Thoracic aorta (tissue), 2 donors: ENCODE results near the gene KCNC4. TPM values are rescaled to one million over a fixed set of nuclear protein-coding genes. Genes with fewer than 3 reads are reported as not detected.

Experiments used
- ATAC-seq: fragments of 150-250 bp; one replicate; pipeline ENCODE4 v1.8.0; 2017; ENCODE audit warnings: low read depth; ENCODE audit not compliant: insufficient number of reproducible peaks, low FRiP score
- DNase-seq: peaks from one replicate; pipeline ENCODE4 v3.0.0-alpha.2; 2020; ENCODE audit warnings: low spot score
- H3K27ac ChIP-seq, 2 donors: fragments of 200-600 bp; sonication (generic); 1 replicate in 1 of 2; 2 replicates in 1 of 2; pipeline ENCODE4 v1.5.1; 2016; ENCODE audit warnings: mild to moderate bottlenecking in 2 of 2, moderate library complexity in 2 of 2
- H3K27me3 ChIP-seq: fragments of 200-600 bp; sonication (generic); replicated peaks from 2 replicates; pipeline ENCODE4 v1.6.0; 2016; ENCODE audit warnings: mild to moderate bottlenecking; ENCODE audit not compliant: insufficient read depth
- H3K36me3 ChIP-seq: fragments of 200-600 bp; sonication (generic); one replicate; pipeline ENCODE4 v1.5.1; 2016
- H3K4me1 ChIP-seq, 2 donors: fragments of 200-600 bp; sonication (generic); 1 replicate in 1 of 2; 2 replicates in 1 of 2; pipeline versions ENCODE4 v1.5.1 to v1.6.0; 2016; ENCODE audit warnings: low read depth in 2 of 2, mild to moderate bottlenecking in 1 of 2; ENCODE audit not compliant: control insufficient read depth in 1 of 2
- H3K4me3 ChIP-seq: fragments of 200-600 bp; sonication (generic); 2 replicates; pipeline ENCODE4 v1.5.1; 2016; ENCODE audit warnings: mild to moderate bottlenecking
- H3K9me3 ChIP-seq: fragments of 200-600 bp; sonication (generic); 2 replicates; pipeline ENCODE4 v1.5.1; 2016
- total RNA-seq, 2 donors: library from RNA; depleted of rRNA; stranded (reverse); fragments of >200 nt; gene quantifications; one replicate each; pipeline versions ENCODE4 v1.1.0 to v1.2.3, GENCODE V29; 2016
- TF ChIP-seq, protein P1 (sequence below): fragments of 200-600 bp; sonication (generic); IDR thresholded peaks from one replicate; pipeline ENCODE4 v1.5.1; 2019; ENCODE audit warnings: antibody characterized with exemption

KCNC4 gene
- total RNA-seq, 2 donors from 2014 or later, result 12.7 to 17.6 TPM

DNA sequence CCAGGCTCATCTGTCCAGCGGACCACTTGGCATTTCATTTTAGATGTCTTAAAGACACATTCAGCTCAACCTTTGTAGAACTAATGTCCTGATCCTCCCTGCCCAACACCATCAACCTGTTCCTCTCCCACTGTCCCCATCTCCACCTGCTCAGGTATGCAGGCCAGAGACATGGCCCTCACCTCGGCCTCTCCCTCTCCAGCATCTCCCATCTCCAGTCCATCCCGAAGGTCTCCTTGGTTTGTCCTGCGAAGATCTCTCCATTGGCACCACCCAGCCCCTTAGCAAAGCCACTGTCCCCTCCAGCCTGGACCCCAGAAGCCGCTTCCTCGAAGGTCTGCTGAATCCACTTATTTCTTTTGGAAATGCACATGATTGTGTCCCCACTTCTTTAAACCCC, 20.9 kb upstream of the KCNC4 start:
- Histone ChIP-seq H3K27ac (peak overlapping the region; percentile 73 to 94), H3K27me3 (no peaks in the 10 kb centered on the region), H3K9me3 (no peaks in the 10 kb centered on the region), H3K36me3 (no peaks in the 10 kb centered on the region), H3K4me1 (peaks cover 20 to 51% of the 10 kb centered on the region in 2 donors), H3K4me3 (no peak overlapping the region)
- DNase-seq (no peak), ATAC-seq (no peak)
- TF ChIP-seq, protein P1, sequence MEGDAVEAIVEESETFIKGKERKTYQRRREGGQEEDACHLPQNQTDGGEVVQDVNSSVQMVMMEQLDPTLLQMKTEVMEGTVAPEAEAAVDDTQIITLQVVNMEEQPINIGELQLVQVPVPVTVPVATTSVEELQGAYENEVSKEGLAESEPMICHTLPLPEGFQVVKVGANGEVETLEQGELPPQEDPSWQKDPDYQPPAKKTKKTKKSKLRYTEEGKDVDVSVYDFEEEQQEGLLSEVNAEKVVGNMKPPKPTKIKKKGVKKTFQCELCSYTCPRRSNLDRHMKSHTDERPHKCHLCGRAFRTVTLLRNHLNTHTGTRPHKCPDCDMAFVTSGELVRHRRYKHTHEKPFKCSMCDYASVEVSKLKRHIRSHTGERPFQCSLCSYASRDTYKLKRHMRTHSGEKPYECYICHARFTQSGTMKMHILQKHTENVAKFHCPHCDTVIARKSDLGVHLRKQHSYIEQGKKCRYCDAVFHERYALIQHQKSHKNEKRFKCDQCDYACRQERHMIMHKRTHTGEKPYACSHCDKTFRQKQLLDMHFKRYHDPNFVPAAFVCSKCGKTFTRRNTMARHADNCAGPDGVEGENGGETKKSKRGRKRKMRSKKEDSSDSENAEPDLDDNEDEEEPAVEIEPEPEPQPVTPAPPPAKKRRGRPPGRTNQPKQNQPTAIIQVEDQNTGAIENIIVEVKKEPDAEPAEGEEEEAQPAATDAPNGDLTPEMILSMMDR, result no peak

DNA sequence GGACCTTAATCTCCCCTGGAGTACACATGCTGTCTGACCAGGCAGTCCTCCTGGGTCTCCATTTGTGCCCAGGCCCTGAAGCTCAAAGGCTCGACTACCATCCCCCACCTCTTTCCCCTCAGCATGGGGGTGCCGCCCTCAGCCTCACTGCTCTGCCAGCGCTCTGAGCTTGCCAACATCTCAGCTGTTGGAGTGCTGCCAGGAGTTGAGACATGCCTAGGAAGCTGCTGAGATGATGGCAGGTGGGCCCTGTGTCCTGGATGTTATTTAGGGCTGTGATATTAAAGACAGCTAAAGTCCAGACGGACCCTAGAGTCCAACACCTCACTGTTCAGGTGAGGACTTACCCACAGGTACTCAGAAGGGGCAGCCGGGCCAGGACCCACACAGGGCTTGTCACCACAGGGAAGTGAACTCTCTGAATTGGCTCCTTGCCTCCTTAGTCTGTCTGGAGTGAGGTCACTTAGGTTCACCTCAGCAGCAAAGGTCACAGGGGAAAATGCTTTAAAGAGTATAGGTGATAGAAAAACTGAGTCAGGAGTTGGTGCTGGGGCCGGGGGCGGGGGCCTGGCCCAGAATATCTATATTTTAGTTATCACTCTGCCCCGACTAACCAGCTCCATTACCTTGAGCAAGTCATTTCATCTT, 19.7 kb upstream of the KCNC4 start:
- peaks cover 20 to 51% of the 10 kb centered on the region in 2 donors for H3K4me1 ChIP-seq
- no peaks in the 10 kb centered on the region for H3K27me3 ChIP-seq
- peak overlapping the region; percentile 73 to 94 for H3K27ac ChIP-seq
- DNase-seq (no peak), ATAC-seq (no peak)
- TF ChIP-seq, protein P1, result no peak
- H3K9me3 ChIP-seq, result no peaks in the 10 kb centered on the region
- no peak overlapping the region for H3K4me3 ChIP-seq
- H3K36me3 ChIP-seq, result no peaks in the 10 kb centered on the region

- ATAC-seq (no peak), DNase-seq (no peak)
- H3K36me3 ChIP-seq, result no peaks in the 10 kb centered on the region
- H3K27me3 ChIP-seq, result no peaks in the 10 kb centered on the region
- H3K4me1 ChIP-seq, result peaks cover 20 to 32% of the 10 kb centered on the region in 2 donors
- H3K9me3 ChIP-seq, result no peaks in the 10 kb centered on the region
- TF ChIP-seq, protein P1, result no peak
- H3K4me3 ChIP-seq, result no peak overlapping the region
- no peak overlapping the region for H3K27ac ChIP-seq
These were observed 17.6 kb upstream of the KCNC4 start for GRCh38 chr1:110192541-110192940.

GRCh38 chr1:110195196-110195595, 14.9 kb upstream of the KCNC4 start:
- TF ChIP-seq, protein P1, result no peak
- ATAC-seq, result no peak

GRCh38 chr1:110196917-110197765, 13.0 kb upstream of the KCNC4 start:
- ATAC-seq (no peak), DNase-seq (no peak)
- TF ChIP-seq, protein P1, result peak; percentile 84
- Histone ChIP-seq H3K27me3 (no peaks in the 10 kb centered on the region), H3K9me3 (no peaks in the 10 kb centered on the region), H3K4me3 (no peak overlapping the region), H3K27ac (no peak overlapping the region), H3K4me1 (no peaks in the 10 kb centered on the region), H3K36me3 (no peaks in the 10 kb centered on the region)

More at GRCh38 chr1:110195196-110195595, 14.9 kb upstream of the KCNC4 start:
- Histone ChIP-seq H3K27ac (no peak overlapping the region), H3K4me3 (no peak overlapping the region), H3K4me1 (peaks cover 4 to 6% of the 10 kb centered on the region in 2 donors), H3K36me3 (no peaks in the 10 kb centered on the region), H3K9me3 (no peaks in the 10 kb centered on the region), H3K27me3 (no peaks in the 10 kb centered on the region)
- no peak for DNase-seq
